ENCODE results near the gene ASZ1.

DNA sequence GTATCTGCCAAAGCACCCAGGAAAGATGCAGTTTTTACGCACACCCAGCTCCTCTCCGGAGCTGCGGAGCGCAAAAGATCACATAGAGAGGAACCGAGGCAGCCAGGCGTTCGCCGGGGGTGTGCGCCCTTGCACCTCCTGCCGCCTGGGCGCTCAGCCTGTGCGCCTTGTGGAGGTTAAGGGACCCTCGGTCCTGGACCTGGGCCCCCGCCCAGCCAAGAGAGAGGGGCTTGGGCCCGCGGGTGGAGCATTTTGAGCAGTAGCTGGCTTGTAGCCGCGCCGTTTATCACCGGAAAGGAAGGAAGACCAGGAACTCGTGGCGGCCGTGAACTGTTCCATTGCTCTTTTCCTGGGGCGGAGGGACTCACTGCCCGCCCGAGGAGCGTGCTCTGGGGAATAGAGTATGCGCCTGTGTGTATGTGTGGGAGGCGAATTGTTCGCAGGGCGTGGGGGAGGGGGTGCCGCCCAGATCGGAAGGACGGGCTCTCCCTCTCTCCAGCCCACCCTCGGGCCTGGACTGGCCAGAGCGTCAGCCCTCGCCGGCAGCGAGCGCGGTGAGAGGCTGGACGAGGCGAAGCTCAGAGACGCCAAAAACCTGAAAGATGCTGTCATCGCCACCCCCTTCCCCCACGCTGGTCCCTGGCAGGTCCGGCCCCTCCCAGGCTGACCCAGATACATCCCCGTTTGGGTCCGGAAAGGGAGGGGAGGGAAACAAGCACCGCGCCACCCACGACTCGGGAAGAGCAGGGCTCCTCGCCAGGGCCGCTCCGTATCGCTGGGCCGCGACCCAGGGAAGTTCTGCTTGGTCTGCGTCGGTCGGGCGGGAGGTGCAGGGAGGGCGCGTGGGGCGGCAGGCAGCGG, 103.2 kb downstream of the ASZ1 start:
- TF ChIP-seq CTCF (IDR thresholded peaks at IDR 0.05; ENCODE audit: poor library complexity, severe bottlenecking): no peak
- TF ChIP-seq SMC3 (conservative IDR thresholded peaks at IDR 0.05; ENCODE audit: poor library complexity): no peak
- no peak for TF ChIP-seq TAF1 (IDR thresholded peaks at IDR 0.05; ENCODE audit: low read depth)
- TF ChIP-seq, protein P1, sequence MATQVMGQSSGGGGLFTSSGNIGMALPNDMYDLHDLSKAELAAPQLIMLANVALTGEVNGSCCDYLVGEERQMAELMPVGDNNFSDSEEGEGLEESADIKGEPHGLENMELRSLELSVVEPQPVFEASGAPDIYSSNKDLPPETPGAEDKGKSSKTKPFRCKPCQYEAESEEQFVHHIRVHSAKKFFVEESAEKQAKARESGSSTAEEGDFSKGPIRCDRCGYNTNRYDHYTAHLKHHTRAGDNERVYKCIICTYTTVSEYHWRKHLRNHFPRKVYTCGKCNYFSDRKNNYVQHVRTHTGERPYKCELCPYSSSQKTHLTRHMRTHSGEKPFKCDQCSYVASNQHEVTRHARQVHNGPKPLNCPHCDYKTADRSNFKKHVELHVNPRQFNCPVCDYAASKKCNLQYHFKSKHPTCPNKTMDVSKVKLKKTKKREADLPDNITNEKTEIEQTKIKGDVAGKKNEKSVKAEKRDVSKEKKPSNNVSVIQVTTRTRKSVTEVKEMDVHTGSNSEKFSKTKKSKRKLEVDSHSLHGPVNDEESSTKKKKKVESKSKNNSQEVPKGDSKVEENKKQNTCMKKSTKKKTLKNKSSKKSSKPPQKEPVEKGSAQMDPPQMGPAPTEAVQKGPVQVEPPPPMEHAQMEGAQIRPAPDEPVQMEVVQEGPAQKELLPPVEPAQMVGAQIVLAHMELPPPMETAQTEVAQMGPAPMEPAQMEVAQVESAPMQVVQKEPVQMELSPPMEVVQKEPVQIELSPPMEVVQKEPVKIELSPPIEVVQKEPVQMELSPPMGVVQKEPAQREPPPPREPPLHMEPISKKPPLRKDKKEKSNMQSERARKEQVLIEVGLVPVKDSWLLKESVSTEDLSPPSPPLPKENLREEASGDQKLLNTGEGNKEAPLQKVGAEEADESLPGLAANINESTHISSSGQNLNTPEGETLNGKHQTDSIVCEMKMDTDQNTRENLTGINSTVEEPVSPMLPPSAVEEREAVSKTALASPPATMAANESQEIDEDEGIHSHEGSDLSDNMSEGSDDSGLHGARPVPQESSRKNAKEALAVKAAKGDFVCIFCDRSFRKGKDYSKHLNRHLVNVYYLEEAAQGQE (IDR thresholded peaks at IDR 0.05; ENCODE audit: borderline replicate concordance): no peak
- TF ChIP-seq EP300 (conservative IDR thresholded peaks at IDR 0.05; ENCODE audit: poor library complexity, severe bottlenecking): no peak
- TF ChIP-seq POLR2AphosphoS5 (IDR thresholded peaks at IDR 0.05): no peak

Measured in neural cell (in vitro differentiated cells).